ENCODE measurements around the gene MAN2B1. TPM values are rescaled to one million over a fixed set of nuclear protein-coding genes. Genes with fewer than 3 reads are reported as not detected.

The MAN2B1 gene
- total and polyA plus RNA-seq, 2 experiments from 2014 or later = 22.1 to 47.5 TPM

GRCh38 chr19:12670159-12670928 is 3.8 kb upstream of the MAN2B1 start:
- Histone ChIP-seq H3K27ac (peak overlapping the region; percentile 96), H3K4me1 (ENCODE audit: low read depth) (peaks cover 19% of the 10 kb centered on the region), H3K27me3 (no peaks in the 10 kb centered on the region), H3K4me3 (peak overlapping the region; percentile 82), H3K36me3 (peaks cover 4% of the 10 kb centered on the region), H3K9me3 (ENCODE audit: low read depth) (no peaks in the 10 kb centered on the region)
- no peak for TF ChIP-seq CTCF (IDR thresholded peaks at IDR 0.05; ENCODE audit: low read depth, low read length)
- no peak for DNase-seq (ENCODE audit: low read depth in 1 of 2, low spot score in 1 of 2)

- DNase-seq (ENCODE audit: low read depth in 1 of 2, low spot score in 1 of 2) = peak; percentile 85 to 90
- no peaks in the 10 kb centered on the region for H3K9me3 ChIP-seq (ENCODE audit: low read depth)
- H3K27me3 ChIP-seq = no peaks in the 10 kb centered on the region
- no peak for TF ChIP-seq CTCF (IDR thresholded peaks at IDR 0.05; ENCODE audit: low read depth, low read length)
- peaks cover 19% of the 10 kb centered on the region for H3K4me1 ChIP-seq (ENCODE audit: low read depth)
- H3K4me3 ChIP-seq = peak overlapping the region; percentile 82
- H3K36me3 ChIP-seq = peaks cover 2% of the 10 kb centered on the region
- peak overlapping the region; percentile 96 for H3K27ac ChIP-seq
These were observed 3.0 kb upstream of the MAN2B1 start for GRCh38 chr19:12669270-12670158.

- Histone ChIP-seq H3K4me3 (peak overlapping the region; percentile 82), H3K27ac (peak overlapping the region; percentile 96)
- peak; percentile 55 to 59 for DNase-seq (ENCODE audit: low read depth in 1 of 2, low spot score in 1 of 2)
These were observed 2.4 kb upstream of the MAN2B1 start for GRCh38 chr19:12668932-12669269.

GRCh38 chr19:12668346-12668745 is 1.8 kb upstream of the MAN2B1 start:
- peak overlapping the region; percentile 96 for H3K27ac ChIP-seq

More at GRCh38 chr19:12668932-12669269, 2.4 kb upstream of the MAN2B1 start:
- Histone ChIP-seq H3K4me1 (ENCODE audit: low read depth) (peaks cover 19% of the 10 kb centered on the region), H3K36me3 (peaks cover 1% of the 10 kb centered on the region), H3K27me3 (no peaks in the 10 kb centered on the region), H3K9me3 (ENCODE audit: low read depth) (no peaks in the 10 kb centered on the region)
- TF ChIP-seq CTCF (IDR thresholded peaks at IDR 0.05; ENCODE audit: low read depth, low read length) = no peak

More at GRCh38 chr19:12668346-12668745, 1.8 kb upstream of the MAN2B1 start:
- H3K4me3 ChIP-seq = peak overlapping the region; percentile 82
- no peaks in the 10 kb centered on the region for H3K36me3 ChIP-seq
- H3K4me1 ChIP-seq (ENCODE audit: low read depth) = peaks cover 19% of the 10 kb centered on the region
- no peaks in the 10 kb centered on the region for H3K27me3 ChIP-seq
- H3K9me3 ChIP-seq (ENCODE audit: low read depth) = no peaks in the 10 kb centered on the region
- DNase-seq (ENCODE audit: low read depth in 1 of 2, low spot score in 1 of 2) = no peak
- no peak for TF ChIP-seq CTCF (IDR thresholded peaks at IDR 0.05; ENCODE audit: low read depth, low read length)

All from cardiac muscle cell (in vitro differentiated cells and primary cell).